AG09319 (cell line): Measurements from ENCODE around the gene TEKT3.

Experiments used
- DNase-seq: peaks from one replicate; pipeline ENCODE4 v3.0.0-alpha.2; 2010; ENCODE audit warnings: low read depth; ENCODE audit errors: extremely low read depth
- TF ChIP-seq, protein P1 (sequence below): IDR thresholded peaks from 2 replicates; pipeline ENCODE4 v1.5.1; 2011; ENCODE audit warnings: low read depth, mild to moderate bottlenecking, inconsistent platforms, low read length, moderate library complexity

TEKT3 gene

DNA sequence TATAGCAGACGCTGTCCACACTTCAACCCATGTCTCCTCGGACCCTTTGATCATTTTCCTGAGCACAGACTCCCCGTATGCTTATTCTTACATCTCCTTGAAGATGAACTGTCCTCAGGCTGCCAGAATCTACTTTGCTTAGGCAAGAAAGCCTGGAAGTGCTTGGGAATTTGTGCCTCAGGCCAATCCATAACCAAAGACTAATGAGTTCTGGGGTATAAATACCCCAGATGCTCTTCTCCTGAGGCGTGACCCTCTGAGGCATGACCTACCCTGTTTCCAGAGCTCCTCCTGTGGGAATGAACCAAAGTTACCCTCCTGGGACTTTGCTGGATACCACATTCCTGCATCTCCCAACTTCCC is 10.1 kb upstream of the TEKT3 start:
- DNase-seq, result no peak
- TF ChIP-seq, protein P1, sequence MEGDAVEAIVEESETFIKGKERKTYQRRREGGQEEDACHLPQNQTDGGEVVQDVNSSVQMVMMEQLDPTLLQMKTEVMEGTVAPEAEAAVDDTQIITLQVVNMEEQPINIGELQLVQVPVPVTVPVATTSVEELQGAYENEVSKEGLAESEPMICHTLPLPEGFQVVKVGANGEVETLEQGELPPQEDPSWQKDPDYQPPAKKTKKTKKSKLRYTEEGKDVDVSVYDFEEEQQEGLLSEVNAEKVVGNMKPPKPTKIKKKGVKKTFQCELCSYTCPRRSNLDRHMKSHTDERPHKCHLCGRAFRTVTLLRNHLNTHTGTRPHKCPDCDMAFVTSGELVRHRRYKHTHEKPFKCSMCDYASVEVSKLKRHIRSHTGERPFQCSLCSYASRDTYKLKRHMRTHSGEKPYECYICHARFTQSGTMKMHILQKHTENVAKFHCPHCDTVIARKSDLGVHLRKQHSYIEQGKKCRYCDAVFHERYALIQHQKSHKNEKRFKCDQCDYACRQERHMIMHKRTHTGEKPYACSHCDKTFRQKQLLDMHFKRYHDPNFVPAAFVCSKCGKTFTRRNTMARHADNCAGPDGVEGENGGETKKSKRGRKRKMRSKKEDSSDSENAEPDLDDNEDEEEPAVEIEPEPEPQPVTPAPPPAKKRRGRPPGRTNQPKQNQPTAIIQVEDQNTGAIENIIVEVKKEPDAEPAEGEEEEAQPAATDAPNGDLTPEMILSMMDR, result no peak

DNA sequence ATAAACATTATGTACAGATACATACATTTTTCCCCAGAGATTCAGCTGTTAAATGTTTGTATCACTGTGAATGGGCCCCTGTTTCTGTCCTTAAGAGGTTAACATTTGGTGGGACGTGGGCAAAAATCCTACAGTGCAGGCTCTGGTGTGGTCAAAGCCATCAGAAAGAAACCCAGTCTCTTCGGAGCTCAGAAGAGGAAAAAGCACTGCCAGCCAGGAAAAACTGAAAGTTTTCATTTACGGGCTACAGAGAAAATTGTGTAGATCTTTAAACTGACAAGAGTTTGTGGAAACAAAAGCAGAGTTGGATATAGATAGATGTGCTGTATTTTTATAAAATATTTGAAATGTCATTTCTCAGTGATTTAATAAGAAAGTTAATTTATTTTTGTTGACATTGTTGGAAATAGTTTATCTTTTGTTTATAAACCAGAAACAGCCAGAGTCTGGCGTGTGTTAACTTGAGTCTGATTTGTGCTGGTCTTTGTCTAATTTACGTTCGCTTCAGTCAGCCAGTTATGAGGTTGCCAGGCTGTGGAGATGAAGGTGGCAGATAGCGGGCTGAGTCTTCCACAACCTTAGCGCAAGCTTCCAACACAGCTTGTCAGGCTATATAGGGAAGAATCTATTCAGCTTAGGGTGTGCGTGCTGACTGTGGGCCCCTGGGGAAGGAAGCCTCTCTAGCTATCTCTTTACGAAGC is 9.5 kb upstream of the TEKT3 start:
- TF ChIP-seq, protein P1, result no peak
- DNase-seq, result no peak

DNA sequence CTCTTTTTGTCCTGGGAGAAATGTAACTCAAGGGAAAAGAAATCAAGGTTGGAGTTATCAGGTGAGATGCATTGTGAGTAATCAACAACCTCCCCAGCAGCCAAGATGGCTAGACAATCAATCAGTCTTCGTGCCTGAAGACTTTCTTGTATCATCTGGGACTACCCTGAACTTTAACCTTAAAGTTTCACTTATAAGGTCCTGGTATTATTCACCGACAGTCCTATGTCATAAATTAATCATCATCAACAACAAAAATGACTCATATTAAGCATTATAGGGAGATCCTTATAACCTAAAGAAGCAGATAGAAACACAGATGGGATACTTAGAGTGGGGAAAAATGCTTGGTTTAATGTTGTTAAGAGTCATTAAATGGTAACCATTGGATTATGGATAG is 7.7 kb upstream of the TEKT3 start:
- DNase-seq, result no peak
- TF ChIP-seq, protein P1, result no peak

DNA sequence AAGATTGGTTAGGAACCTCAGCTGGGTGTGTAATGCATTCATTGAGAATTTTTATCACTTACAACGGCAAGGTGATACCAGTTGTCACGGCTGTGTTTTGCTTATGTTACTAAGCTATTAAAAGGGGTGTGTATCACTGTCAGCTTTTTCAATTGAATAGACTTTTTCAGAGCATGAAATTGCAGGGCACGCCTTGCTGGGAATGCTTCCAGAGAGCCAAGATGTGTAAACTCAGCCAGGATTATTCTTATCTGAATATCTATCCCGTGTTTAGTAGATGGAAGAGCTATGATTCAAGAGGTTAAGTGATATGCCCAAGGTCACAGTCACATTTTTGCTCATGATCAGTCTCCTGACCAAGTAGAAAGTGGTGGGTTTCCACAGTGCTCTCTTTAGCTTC is 6.6 kb upstream of the TEKT3 start:
- peak; percentile 14 for DNase-seq
- TF ChIP-seq, protein P1, result no peak

DNA sequence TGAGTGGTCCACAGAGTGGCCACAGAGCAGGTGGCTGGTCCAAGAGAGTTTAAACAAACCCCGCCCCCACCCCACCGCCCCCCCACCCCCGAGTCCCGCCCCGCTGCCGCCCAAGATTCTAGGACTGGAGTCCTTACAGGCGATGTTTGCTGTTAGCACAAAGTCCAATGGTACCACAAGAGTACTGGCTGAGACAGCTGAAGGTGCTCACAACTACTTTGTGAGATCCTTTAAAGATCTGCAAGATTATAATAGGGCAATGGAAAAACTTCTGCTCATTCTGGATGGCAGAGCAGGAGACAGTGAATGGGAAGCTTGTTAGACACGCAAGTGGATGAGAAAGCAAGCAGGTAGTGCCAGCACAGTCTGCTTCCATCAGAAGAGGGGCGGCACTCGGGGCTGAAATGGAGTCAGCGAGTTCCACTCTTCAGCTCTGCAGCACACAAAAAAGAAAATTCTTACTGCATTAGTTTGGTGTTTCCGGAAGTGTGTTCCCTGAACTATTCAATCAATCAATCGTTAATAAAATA is 4.7 kb upstream of the TEKT3 start:
- DNase-seq, result no peak
- TF ChIP-seq, protein P1, result no peak

DNA sequence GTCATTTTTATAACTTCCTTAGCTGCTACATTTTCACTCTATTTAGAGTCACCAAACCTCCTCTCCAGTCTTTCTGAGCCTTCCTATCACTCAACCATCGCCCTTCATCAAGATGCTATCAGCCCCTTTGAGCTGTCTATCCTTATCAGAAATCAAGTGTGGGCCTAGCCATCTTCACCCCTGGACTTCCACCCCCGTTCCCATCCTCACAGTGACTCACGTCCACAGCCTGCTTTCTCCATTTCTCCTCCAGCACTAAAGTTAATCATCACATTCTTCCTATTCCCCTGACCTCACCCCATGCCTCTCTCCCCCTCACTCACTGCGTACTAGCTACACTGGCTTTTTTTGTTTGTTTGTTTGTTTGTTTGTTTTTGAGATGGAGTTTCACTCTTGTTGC is 2.4 kb upstream of the TEKT3 start:
- no peak for DNase-seq

DNA sequence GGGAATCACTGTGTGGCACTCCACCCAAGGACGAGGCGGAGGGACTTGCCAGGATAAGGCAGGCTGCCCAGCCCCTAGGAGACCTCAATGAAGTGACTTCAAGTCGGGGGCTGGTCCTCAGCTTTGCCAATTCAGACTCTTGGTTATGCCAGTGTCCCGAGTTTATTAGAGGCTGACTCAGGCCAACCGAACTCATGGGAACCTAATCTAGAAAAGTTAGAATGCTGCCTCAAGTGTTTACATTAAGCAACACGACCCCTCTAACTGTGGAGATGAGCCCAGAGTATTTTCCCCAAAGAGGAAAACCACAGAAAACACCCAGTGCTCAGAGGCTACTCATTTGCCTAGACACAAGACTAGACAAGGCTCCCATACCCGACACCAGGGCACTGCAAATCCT is 1.1 kb upstream of the TEKT3 start:
- TF ChIP-seq, protein P1, result no peak
- DNase-seq, result no peak

More for the DNA sequence above, 2.4 kb upstream of the TEKT3 start:
- TF ChIP-seq, protein P1, result no peak
